ENCODE measurements around the gene DDX41.

Gene DDX41

GRCh38 chr5:177496727-177497291 is 20.0 kb downstream of the DDX41 start:
- Histone ChIP-seq H3K27ac (ENCODE audit: low read length) (peak overlapping the region; percentile 100), H3K4me3 (ENCODE audit: low read length in 2 of 2) (peak overlapping the region; percentile 82 to 85), H3K36me3 (ENCODE audit: control insufficient read depth in 2 of 2, insufficient read depth in 2 of 2, low read length in 2 of 2) (peaks cover 14 to 15% of the 10 kb centered on the region in 2 donors), H3K9ac (ENCODE audit: low read length in 2 of 2) (peak overlapping the region; percentile 90 to 97), H3K4me1 (ENCODE audit: control insufficient read depth, insufficient read depth, low read length) (peaks cover 69% of the 10 kb centered on the region), H3K9me3 (ENCODE audit: control insufficient read depth in 2 of 2, low read length in 2 of 2) (no peaks in the 10 kb centered on the region), H3K27me3 (ENCODE audit: control insufficient read depth in 1 of 2, insufficient read depth in 2 of 2, low read length in 2 of 2) (no peaks in the 10 kb centered on the region)

GRCh38 chr5:177496070-177496726 is 20.6 kb downstream of the DDX41 start:
- peaks cover 14 to 15% of the 10 kb centered on the region in 2 donors for H3K36me3 ChIP-seq (ENCODE audit: control insufficient read depth in 2 of 2, insufficient read depth in 2 of 2, low read length in 2 of 2)
- H3K4me1 ChIP-seq (ENCODE audit: control insufficient read depth, insufficient read depth, low read length), result peaks cover 73% of the 10 kb centered on the region
- peak overlapping the region; percentile 82 to 85 for H3K4me3 ChIP-seq (ENCODE audit: low read length in 2 of 2)
- H3K9ac ChIP-seq (ENCODE audit: low read length in 2 of 2), result peak overlapping the region; percentile 76 to 97
- H3K9me3 ChIP-seq (ENCODE audit: control insufficient read depth in 2 of 2, low read length in 2 of 2), result no peaks in the 10 kb centered on the region
- no peaks in the 10 kb centered on the region for H3K27me3 ChIP-seq (ENCODE audit: control insufficient read depth in 1 of 2, insufficient read depth in 2 of 2, low read length in 2 of 2)
- H3K27ac ChIP-seq (ENCODE audit: low read length), result peak overlapping the region; percentile 100

- H3K4me3 ChIP-seq (ENCODE audit: low read length in 2 of 2), result peak overlapping the region; percentile 82 to 85
- H3K36me3 ChIP-seq (ENCODE audit: control insufficient read depth in 2 of 2, insufficient read depth in 2 of 2, low read length in 2 of 2), result peaks cover 17 to 21% of the 10 kb centered on the region in 2 donors
- peaks cover 73% of the 10 kb centered on the region for H3K4me1 ChIP-seq (ENCODE audit: control insufficient read depth, insufficient read depth, low read length)
- H3K27ac ChIP-seq (ENCODE audit: low read length), result peak overlapping the region; percentile 100
- H3K9ac ChIP-seq (ENCODE audit: low read length in 2 of 2), result peak overlapping the region; percentile 76 to 97
- H3K9me3 ChIP-seq (ENCODE audit: control insufficient read depth in 2 of 2, low read length in 2 of 2), result no peaks in the 10 kb centered on the region
- no peaks in the 10 kb centered on the region for H3K27me3 ChIP-seq (ENCODE audit: control insufficient read depth in 1 of 2, insufficient read depth in 2 of 2, low read length in 2 of 2)
These were observed 21.3 kb downstream of the DDX41 start for GRCh38 chr5:177495243-177496060.

- peak overlapping the region; percentile 100 for H3K27ac ChIP-seq (ENCODE audit: low read length)
- peak overlapping the region; percentile 82 to 85 for H3K4me3 ChIP-seq (ENCODE audit: low read length in 2 of 2)
- H3K9ac ChIP-seq (ENCODE audit: low read length in 2 of 2), result peak overlapping the region; percentile 76 to 97
- H3K36me3 ChIP-seq (ENCODE audit: control insufficient read depth in 2 of 2, insufficient read depth in 2 of 2, low read length in 2 of 2), result peaks cover 24 to 28% of the 10 kb centered on the region in 2 donors
- H3K9me3 ChIP-seq (ENCODE audit: control insufficient read depth in 2 of 2, low read length in 2 of 2), result no peaks in the 10 kb centered on the region
- H3K27me3 ChIP-seq (ENCODE audit: control insufficient read depth in 1 of 2, insufficient read depth in 2 of 2, low read length in 2 of 2), result no peaks in the 10 kb centered on the region
- H3K4me1 ChIP-seq (ENCODE audit: control insufficient read depth, insufficient read depth, low read length), result peaks cover 80% of the 10 kb centered on the region
These were observed 22.2 kb downstream of the DDX41 start for GRCh38 chr5:177494346-177495195.

- peak overlapping the region; percentile 100 for H3K27ac ChIP-seq (ENCODE audit: low read length)
- peak overlapping the region; percentile 63 to 85 for H3K4me3 ChIP-seq (ENCODE audit: low read length in 2 of 2)
- H3K4me1 ChIP-seq (ENCODE audit: control insufficient read depth, insufficient read depth, low read length), result peaks cover 86% of the 10 kb centered on the region
- no peaks in the 10 kb centered on the region for H3K27me3 ChIP-seq (ENCODE audit: control insufficient read depth in 1 of 2, insufficient read depth in 2 of 2, low read length in 2 of 2)
- H3K9me3 ChIP-seq (ENCODE audit: control insufficient read depth in 2 of 2, low read length in 2 of 2), result no peaks in the 10 kb centered on the region
- peak overlapping the region; percentile 75 to 76 for H3K9ac ChIP-seq (ENCODE audit: low read length in 2 of 2)
- H3K36me3 ChIP-seq (ENCODE audit: control insufficient read depth in 2 of 2, insufficient read depth in 2 of 2, low read length in 2 of 2), result peaks cover 27 to 32% of the 10 kb centered on the region in 2 donors
These were observed 22.9 kb downstream of the DDX41 start for GRCh38 chr5:177493795-177494345.

- Histone ChIP-seq H3K36me3 (ENCODE audit: control insufficient read depth in 2 of 2, insufficient read depth in 2 of 2, low read length in 2 of 2) (peaks cover 36 to 39% of the 10 kb centered on the region in 2 donors), H3K9me3 (ENCODE audit: control insufficient read depth in 2 of 2, low read length in 2 of 2) (no peaks in the 10 kb centered on the region), H3K27me3 (ENCODE audit: control insufficient read depth in 1 of 2, insufficient read depth in 2 of 2, low read length in 2 of 2) (no peaks in the 10 kb centered on the region), H3K9ac (ENCODE audit: low read length in 2 of 2) (peak overlapping the region; percentile 75 to 76), H3K4me1 (ENCODE audit: control insufficient read depth, insufficient read depth, low read length) (peaks cover 80% of the 10 kb centered on the region), H3K4me3 (ENCODE audit: low read length in 2 of 2) (peak overlapping the region; percentile 58 to 85), H3K27ac (ENCODE audit: low read length) (peak overlapping the region; percentile 100)
These were observed 23.9 kb downstream of the DDX41 start for GRCh38 chr5:177492841-177493240.

- H3K36me3 ChIP-seq (ENCODE audit: control insufficient read depth in 2 of 2, insufficient read depth in 2 of 2, low read length in 2 of 2), result peaks cover 42 to 46% of the 10 kb centered on the region in 2 donors
- H3K27me3 ChIP-seq (ENCODE audit: control insufficient read depth in 1 of 2, insufficient read depth in 2 of 2, low read length in 2 of 2), result no peaks in the 10 kb centered on the region
- H3K4me1 ChIP-seq (ENCODE audit: control insufficient read depth, insufficient read depth, low read length), result peaks cover 83% of the 10 kb centered on the region
- H3K9me3 ChIP-seq (ENCODE audit: control insufficient read depth in 2 of 2, low read length in 2 of 2), result no peaks in the 10 kb centered on the region
- H3K9ac ChIP-seq (ENCODE audit: low read length in 2 of 2), result peak overlapping the region; percentile 75 to 76
- peak overlapping the region; percentile 58 to 85 for H3K4me3 ChIP-seq (ENCODE audit: low read length in 2 of 2)
- H3K27ac ChIP-seq (ENCODE audit: low read length), result peak overlapping the region; percentile 100
These were observed 24.6 kb downstream of the DDX41 start for GRCh38 chr5:177491983-177492746.

- H3K27me3 ChIP-seq (ENCODE audit: control insufficient read depth in 1 of 2, insufficient read depth in 2 of 2, low read length in 2 of 2), result no peaks in the 10 kb centered on the region
- no peaks in the 10 kb centered on the region for H3K9me3 ChIP-seq (ENCODE audit: control insufficient read depth in 2 of 2, low read length in 2 of 2)
- peak overlapping the region; percentile 77 for H3K27ac ChIP-seq (ENCODE audit: low read length)
- no peak overlapping the region for H3K4me3 ChIP-seq (ENCODE audit: low read length in 2 of 2)
- H3K4me1 ChIP-seq (ENCODE audit: control insufficient read depth, insufficient read depth, low read length), result peaks cover 83% of the 10 kb centered on the region
- H3K9ac ChIP-seq (ENCODE audit: low read length in 2 of 2), result no peak overlapping the region
- peaks cover 44 to 47% of the 10 kb centered on the region in 2 donors for H3K36me3 ChIP-seq (ENCODE audit: control insufficient read depth in 2 of 2, insufficient read depth in 2 of 2, low read length in 2 of 2)
These were observed 25.3 kb downstream of the DDX41 start for GRCh38 chr5:177491429-177491945.

GRCh38 chr5:177490992-177491391 is 25.8 kb downstream of the DDX41 start:
- H3K9me3 ChIP-seq (ENCODE audit: control insufficient read depth in 2 of 2, low read length in 2 of 2), result no peaks in the 10 kb centered on the region
- peaks cover 82% of the 10 kb centered on the region for H3K4me1 ChIP-seq (ENCODE audit: control insufficient read depth, insufficient read depth, low read length)
- H3K27ac ChIP-seq (ENCODE audit: low read length), result peak overlapping the region; percentile 77
- H3K4me3 ChIP-seq (ENCODE audit: low read length in 2 of 2), result peak overlapping the region in 1 of 2 donors; percentile 15
- peaks cover 45 to 52% of the 10 kb centered on the region in 2 donors for H3K36me3 ChIP-seq (ENCODE audit: control insufficient read depth in 2 of 2, insufficient read depth in 2 of 2, low read length in 2 of 2)
- no peaks in the 10 kb centered on the region for H3K27me3 ChIP-seq (ENCODE audit: control insufficient read depth in 1 of 2, insufficient read depth in 2 of 2, low read length in 2 of 2)
- no peak overlapping the region for H3K9ac ChIP-seq (ENCODE audit: low read length in 2 of 2)
